Transverse colon (tissue), 4 donors: ENCODE results near the gene MRM2. TPM values are rescaled to one million over a fixed set of nuclear protein-coding genes. Genes with fewer than 3 reads are reported as not detected.

Experiments
- DNase-seq: peaks from one replicate; pipeline ENCODE4 v3.0.0-alpha.2; 2019
- H3K27ac ChIP-seq, 4 donors: fragments of 200-600 bp; sonication (generic); 2 replicates each; pipeline ENCODE4 v1.5.1; 2016 to 2018; ENCODE audit warnings: inconsistent platforms in 4 of 4
- H3K27me3 ChIP-seq: fragments of 200-600 bp; sonication (generic); 2 replicates; pipeline ENCODE4 v1.5.1; 2017; ENCODE audit warnings: inconsistent platforms
- H3K36me3 ChIP-seq, 4 donors: fragments of 200-600 bp; sonication (generic); 2 replicates each; pipeline ENCODE4 v1.5.1; 2017 to 2019; ENCODE audit warnings: inconsistent platforms in 4 of 4
- H3K4me1 ChIP-seq, 4 donors: fragments of 200-600 bp; sonication (generic); 2 replicates each; pipeline ENCODE4 v1.5.1; 2017 to 2020; ENCODE audit warnings: inconsistent platforms in 4 of 4
- H3K4me3 ChIP-seq, 4 donors: fragments of 200-600 bp; sonication (generic); 1 replicate in 1 of 4; 2 replicates in 3 of 4; pipeline versions ENCODE4 v1.5.1 to v1.6.1; 2017 to 2019; ENCODE audit warnings: inconsistent platforms in 4 of 4
- H3K9me3 ChIP-seq, 2 donors: fragments of 200-600 bp; sonication (generic); 2 replicates each; pipeline ENCODE4 v1.5.1; 2017 to 2019; ENCODE audit warnings: inconsistent platforms in 2 of 2
- EP300 ChIP-seq: sonication (generic); formaldehyde crosslinking; IDR thresholded peaks from one replicate; pipeline ENCODE4 v1.6.1; 2017; ENCODE audit warnings: antibody characterized with exemption, low read depth
- POLR2A ChIP-seq: fragments of 450-650 bp; IDR thresholded peaks from one replicate; pipeline ENCODE4 v1.6.1; 2016; ENCODE audit warnings: antibody characterized with exemption, mild to moderate bottlenecking, moderate library complexity
- POLR2AphosphoS5 ChIP-seq, 3 donors: sonication (generic); formaldehyde crosslinking; IDR thresholded peaks; one replicate each; pipeline ENCODE4 v1.6.1; 2016; ENCODE audit warnings: antibody characterized with exemption in 3 of 3
- WGBS, 2 donors: methylation state at CpG; one replicate each; pipeline ENCODE4 v1.1.5; 2018; ENCODE audit warnings: low coverage in 1 of 2; 5-methylcytosine and 5-hydroxymethylcytosine counted together
- in situ Hi-C, 4 donors: fragments of 200-750 bp; cut with MboI; loops; one replicate each; pipeline versions ENCODE4 v1.15.0 to v1.15.1; 2017; ENCODE audit warnings: low sequenced_read_pairs in 3 of 4, low pct_ligation_motif_present in 1 of 4, low pct_unique_long_range_greater_than_20kb in 1 of 4
- intact Hi-C: fragments of 100-400 bp; cut with DNase I; formaldehyde crosslinking; loops from one replicate; pipeline ENCODE4 v1.15.1; 2023; ENCODE audit warnings: low total_unique reads
- total RNA-seq, 4 donors: library from RNA; depleted of rRNA; stranded (reverse); fragments of >200 nt; gene quantifications; one replicate each; pipeline ENCODE4 v1.1.0, GENCODE V29; 2016
- TF ChIP-seq, protein P1 (sequence below), 5 experiments: fragments of 200-600 bp in 3 of 5; fragments of 450-650 bp in 2 of 5; sonication (generic) in 3 of 5; IDR thresholded peaks; 1 replicate in 2 of 5; 2 replicates in 3 of 5; pipeline ENCODE4 v1.5.1; 2016 to 2017; ENCODE audit warnings: antibody characterized with exemption in 5 of 5, inconsistent platforms in 3 of 5, mild to moderate bottlenecking in 2 of 5, moderate library complexity in 1 of 5

MRM2 gene
- total RNA-seq, 4 donors from 2014 or later, result 2.2 to 15.3 (median 12.7) TPM

- H3K4me1 ChIP-seq, result peaks cover 0 to 8% (median 5%) of the 10 kb centered on the region in 4 donors
- TF ChIP-seq, protein P1, sequence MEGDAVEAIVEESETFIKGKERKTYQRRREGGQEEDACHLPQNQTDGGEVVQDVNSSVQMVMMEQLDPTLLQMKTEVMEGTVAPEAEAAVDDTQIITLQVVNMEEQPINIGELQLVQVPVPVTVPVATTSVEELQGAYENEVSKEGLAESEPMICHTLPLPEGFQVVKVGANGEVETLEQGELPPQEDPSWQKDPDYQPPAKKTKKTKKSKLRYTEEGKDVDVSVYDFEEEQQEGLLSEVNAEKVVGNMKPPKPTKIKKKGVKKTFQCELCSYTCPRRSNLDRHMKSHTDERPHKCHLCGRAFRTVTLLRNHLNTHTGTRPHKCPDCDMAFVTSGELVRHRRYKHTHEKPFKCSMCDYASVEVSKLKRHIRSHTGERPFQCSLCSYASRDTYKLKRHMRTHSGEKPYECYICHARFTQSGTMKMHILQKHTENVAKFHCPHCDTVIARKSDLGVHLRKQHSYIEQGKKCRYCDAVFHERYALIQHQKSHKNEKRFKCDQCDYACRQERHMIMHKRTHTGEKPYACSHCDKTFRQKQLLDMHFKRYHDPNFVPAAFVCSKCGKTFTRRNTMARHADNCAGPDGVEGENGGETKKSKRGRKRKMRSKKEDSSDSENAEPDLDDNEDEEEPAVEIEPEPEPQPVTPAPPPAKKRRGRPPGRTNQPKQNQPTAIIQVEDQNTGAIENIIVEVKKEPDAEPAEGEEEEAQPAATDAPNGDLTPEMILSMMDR (IDR thresholded peaks at IDR 0.05), result no peak
- no peak for TF ChIP-seq POLR2A
- TF ChIP-seq POLR2AphosphoS5 (IDR thresholded peaks at IDR 0.05), result no peak
- TF ChIP-seq EP300, result no peak
- in situ Hi-C loops (loop anchor here in 3 of 4 donors (25.0 kb wide), 2 partner anchors 542 to 617 kb away; partner anchors contain the start of gene ELFN1 (in 2 of the 3)), intact Hi-C loops (loop anchor here (10.0 kb wide), 1 partner anchor 539 kb away; no protein-coding TSS in a partner anchor)
- H3K36me3 ChIP-seq, result no peaks in the 10 kb centered on the region
- no peak overlapping the region for H3K4me3 ChIP-seq
- H3K9me3 ChIP-seq, result no peaks in the 10 kb centered on the region
- H3K27ac ChIP-seq, result peak overlapping the region in 1 of 4 donors; percentile 46
- no peaks in the 10 kb centered on the region for H3K27me3 ChIP-seq
- no peak for DNase-seq
- 71% methylated on average over 13 of the region's 13 CpGs; no CpG with 5 or more reads in 1 of the 2 donors for WGBS, 2 donors
Observed at GRCh38 chr7:2203766-2204300, 38.2 kb downstream of the MRM2 start.

DNA sequence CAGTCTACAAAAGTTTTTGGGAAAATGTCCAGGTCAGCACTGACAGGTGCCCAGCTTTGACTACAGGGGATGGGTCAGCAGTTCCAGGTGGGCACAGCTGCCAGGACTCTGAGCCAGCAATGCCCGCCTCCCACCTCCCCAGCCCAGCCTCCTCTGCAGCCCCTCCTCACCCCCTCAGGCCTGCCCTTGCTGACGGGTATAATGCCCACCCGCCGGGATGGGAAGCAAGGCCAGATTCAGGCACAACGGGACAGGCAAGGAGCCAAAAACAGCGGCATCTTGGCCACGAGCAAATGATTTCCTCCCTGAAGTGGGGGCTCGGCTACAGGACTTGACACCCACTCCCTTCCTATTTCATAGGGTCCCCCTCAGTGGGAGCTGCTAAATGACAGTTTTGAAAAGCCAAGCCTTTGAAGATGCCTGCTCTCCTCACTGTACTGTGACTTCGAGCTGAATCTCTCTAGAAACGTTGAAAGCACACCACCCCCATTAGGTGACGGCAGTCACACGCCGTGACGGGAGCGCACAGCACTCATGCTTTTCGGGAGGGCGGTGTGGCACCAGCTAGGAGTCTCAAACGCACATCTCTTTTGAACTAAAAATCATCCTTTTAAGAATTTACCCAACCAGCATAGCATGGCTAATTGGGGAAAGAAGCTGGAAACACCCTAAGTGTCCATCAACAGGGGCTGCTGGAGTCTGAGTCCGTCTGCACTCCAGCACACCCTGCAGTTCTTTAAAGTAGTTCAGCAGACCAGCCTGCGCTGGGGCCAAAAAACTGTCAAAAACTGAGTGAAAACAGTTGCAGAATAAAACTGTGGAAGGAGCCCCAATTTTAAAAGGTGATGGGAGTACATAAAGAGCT, 38.9 kb downstream of the MRM2 start:
- WGBS, 2 donors, result 89 to 100% methylated on average over 1 to 20 of the region's 20 CpGs
- in situ Hi-C loops, result loop anchor here in 3 of 4 donors (25.0 kb wide), 2 partner anchors 541 to 616 kb away; partner anchors contain the start of gene ELFN1 (in 2 of the 3)
- DNase-seq, result no peak
- Histone ChIP-seq H3K9me3 (no peaks in the 10 kb centered on the region), H3K27me3 (no peaks in the 10 kb centered on the region), H3K36me3 (no peaks in the 10 kb centered on the region), H3K4me1 (peaks cover 0 to 8% (median 5%) of the 10 kb centered on the region in 4 donors), H3K4me3 (no peak overlapping the region), H3K27ac (peak overlapping the region in 1 of 4 donors; percentile 46)
- no peak for TF ChIP-seq POLR2A
- TF ChIP-seq EP300, result no peak
- TF ChIP-seq POLR2AphosphoS5 (IDR thresholded peaks at IDR 0.05), result peak in 1 of 3 donors; percentile 14
- intact Hi-C loops, result loop anchor here (10.0 kb wide), 1 partner anchor 538 kb away; no protein-coding TSS in a partner anchor

- no peak overlapping the region for H3K4me3 ChIP-seq
- no peaks in the 10 kb centered on the region for H3K27me3 ChIP-seq
- in situ Hi-C loops, result loop anchor here in 3 of 4 donors (25.0 kb wide), 2 partner anchors 540 to 615 kb away; partner anchors contain the start of gene ELFN1 (in 2 of the 3)
- H3K36me3 ChIP-seq, result no peaks in the 10 kb centered on the region
- intact Hi-C loops, result loop anchor here (10.0 kb wide), 1 partner anchor 538 kb away; no protein-coding TSS in a partner anchor
- peaks cover 0 to 8% (median 5%) of the 10 kb centered on the region in 4 donors for H3K4me1 ChIP-seq
- no peak overlapping the region for H3K27ac ChIP-seq
- no peak for TF ChIP-seq EP300
- TF ChIP-seq, protein P1 (IDR thresholded peaks at IDR 0.05), result no peak
- TF ChIP-seq POLR2A, result no peak
- no peak for TF ChIP-seq POLR2AphosphoS5 (IDR thresholded peaks at IDR 0.05)
- DNase-seq, result no peak
- H3K9me3 ChIP-seq, result no peaks in the 10 kb centered on the region
- 92% methylated on average over 14 of the region's 14 CpGs; no CpG with 5 or more reads in 1 of the 2 donors for WGBS, 2 donors
Observed at GRCh38 chr7:2202361-2202761, 39.6 kb downstream of the MRM2 start.

DNA sequence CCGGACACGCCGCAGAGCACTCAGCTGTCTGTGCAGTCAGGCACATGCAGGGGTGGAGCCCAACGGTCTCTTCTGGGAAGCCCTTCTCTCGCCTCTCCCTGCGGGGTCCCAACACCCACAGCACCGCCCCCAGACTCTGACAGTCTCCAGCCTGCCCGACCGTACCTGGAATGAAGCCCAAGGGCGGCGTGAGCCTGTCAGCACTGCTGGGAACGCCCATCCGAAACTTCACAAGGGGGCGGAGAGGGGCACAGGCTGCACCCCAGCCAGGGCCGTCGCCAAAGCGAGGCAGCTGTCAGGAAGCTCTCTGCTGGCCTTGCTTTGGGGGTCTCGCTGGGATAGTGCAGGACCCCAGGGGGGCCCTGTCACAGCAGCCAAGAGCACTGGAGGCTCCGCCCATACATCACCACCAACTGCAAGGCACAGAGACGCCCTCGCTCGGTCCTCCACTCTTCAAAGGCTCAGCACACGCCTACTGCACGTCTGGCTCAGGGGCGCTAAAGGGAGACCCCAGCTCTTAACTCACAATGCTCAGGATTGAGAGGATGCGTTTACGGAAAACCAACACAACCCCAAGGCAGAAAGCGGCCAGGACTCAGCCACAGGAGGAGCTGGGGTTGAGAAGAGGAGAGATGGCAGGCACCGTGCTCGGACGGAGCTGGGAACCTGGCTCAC, 40.2 kb downstream of the MRM2 start:
- Histone ChIP-seq H3K4me3 (no peak overlapping the region), H3K27ac (no peak overlapping the region), H3K4me1 (peaks cover 0 to 8% (median 5%) of the 10 kb centered on the region in 4 donors), H3K9me3 (no peaks in the 10 kb centered on the region), H3K27me3 (no peaks in the 10 kb centered on the region), H3K36me3 (no peaks in the 10 kb centered on the region)
- intact Hi-C loops (loop anchor here (10.0 kb wide), 1 partner anchor 537 kb away; no protein-coding TSS in a partner anchor), in situ Hi-C loops (loop anchor here in 3 of 4 donors (25.0 kb wide), 2 partner anchors 540 to 615 kb away; partner anchors contain the start of gene ELFN1 (in 2 of the 3))
- no peak for DNase-seq
- TF ChIP-seq POLR2A (no peak), POLR2AphosphoS5 (IDR thresholded peaks at IDR 0.05) (no peak)
- TF ChIP-seq, protein P1 (IDR thresholded peaks at IDR 0.05), result no peak
- WGBS, 2 donors, result 90% methylated on average over 31 of the region's 31 CpGs; no CpG with 5 or more reads in 1 of the 2 donors
